GM19035 (cell line): ENCODE measurements around the gene SORT1.
"Not testable (repeated sequence)": the region's sequence is repeated elsewhere in the genome, so short reads cannot be mapped to it uniquely, and the experiment has no call there.

Experiments
- ATAC-seq: cut with Tn5 transposase; IDR thresholded peaks from one replicate; pipeline ENCODE4 v1.9.1; 2021; ENCODE audit not compliant: unreplicated experiment

Gene SORT1

DNA sequence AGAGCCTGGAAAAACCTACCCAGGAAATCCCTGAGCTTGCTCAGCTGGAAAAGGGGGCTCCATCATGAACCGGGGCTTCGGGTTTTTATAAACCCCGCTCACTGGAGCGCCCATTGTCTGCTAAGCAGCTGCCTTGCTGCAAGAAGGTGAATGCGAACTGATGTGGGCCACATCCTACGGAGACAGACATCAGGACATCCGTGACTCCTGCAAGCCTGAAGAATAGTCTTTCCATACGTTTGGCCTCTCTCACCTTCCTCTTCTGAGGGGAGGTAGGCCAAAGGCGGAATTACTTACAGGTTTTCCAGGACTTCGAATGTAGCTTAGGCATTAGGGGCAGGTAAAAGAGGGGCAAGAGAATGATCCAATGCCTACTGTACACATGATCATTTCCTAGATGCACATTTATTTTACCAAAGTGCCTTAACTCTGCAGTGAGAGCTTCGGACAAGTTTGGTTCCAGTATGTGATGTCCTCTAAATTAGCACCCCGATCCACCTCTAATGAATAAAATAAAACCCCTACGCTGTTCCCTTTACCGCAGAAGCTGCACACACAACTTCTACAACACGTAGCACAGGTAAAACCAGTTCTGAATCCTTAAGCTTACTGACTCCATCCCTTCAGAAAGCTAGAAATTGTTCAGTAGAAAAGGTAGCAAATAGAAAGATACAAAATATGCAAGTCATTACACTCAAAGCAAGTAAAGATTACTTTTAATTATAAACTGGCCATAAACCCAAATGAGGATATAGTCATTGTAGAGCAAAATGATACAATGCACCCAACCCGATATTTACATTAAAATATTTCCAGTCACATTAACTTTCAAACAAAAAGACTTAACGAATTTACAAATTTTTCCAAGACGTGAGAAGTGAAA lies 866 bp upstream of the SORT1 start:
- ATAC-seq = no peak

DNA sequence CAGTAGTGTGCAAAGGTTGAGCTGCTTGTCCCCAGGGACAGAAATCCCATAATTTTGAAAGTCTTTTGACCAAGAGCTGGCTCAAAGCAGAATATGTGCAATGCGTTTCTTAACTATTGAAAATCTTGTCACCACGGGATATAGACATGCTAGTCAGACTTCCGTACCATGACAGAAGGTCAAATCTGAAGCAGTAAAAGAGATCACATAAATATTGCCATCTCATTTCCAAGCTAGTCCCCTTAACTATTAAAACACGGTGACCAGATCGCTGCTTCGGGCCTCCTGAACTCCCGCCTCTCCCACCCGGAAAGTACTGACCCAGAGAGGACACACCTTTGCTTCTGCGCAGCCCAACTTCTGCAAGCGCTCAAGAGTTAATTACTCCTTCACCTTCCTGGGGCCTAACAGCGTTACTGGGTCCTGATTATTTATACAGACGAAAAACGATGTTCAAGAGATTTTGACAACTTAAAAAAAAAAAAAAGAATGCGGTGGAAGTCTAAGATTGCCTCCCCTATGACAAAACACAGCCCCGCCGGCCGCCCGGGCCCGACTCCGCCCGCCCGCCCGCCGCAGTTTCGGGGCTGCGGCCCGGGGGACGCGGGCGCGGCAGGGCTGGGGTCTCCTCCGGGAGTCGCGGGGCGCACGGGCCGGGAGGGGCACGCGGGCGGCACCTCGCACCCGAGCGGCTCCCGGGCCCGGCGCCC lies 692 bp downstream of the SORT1 start:
- peak; percentile 28 for ATAC-seq

DNA sequence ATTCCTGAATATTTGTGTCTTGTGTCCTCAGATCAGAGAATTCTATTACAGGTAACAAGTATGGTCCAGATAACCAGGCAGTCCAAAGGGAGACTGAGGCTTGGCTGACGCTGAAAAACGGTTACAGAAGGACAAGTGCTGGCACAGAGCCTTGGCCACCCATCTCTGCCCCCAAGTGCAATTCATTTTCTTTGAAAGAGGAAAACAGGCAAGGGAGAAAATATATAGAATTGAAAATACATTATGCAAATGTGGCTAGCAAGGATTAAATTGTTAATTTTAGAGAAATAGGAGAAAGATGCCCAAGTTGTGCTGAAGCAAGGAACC lies 1.2 kb downstream of the SORT1 start:
- ATAC-seq = no peak

DNA sequence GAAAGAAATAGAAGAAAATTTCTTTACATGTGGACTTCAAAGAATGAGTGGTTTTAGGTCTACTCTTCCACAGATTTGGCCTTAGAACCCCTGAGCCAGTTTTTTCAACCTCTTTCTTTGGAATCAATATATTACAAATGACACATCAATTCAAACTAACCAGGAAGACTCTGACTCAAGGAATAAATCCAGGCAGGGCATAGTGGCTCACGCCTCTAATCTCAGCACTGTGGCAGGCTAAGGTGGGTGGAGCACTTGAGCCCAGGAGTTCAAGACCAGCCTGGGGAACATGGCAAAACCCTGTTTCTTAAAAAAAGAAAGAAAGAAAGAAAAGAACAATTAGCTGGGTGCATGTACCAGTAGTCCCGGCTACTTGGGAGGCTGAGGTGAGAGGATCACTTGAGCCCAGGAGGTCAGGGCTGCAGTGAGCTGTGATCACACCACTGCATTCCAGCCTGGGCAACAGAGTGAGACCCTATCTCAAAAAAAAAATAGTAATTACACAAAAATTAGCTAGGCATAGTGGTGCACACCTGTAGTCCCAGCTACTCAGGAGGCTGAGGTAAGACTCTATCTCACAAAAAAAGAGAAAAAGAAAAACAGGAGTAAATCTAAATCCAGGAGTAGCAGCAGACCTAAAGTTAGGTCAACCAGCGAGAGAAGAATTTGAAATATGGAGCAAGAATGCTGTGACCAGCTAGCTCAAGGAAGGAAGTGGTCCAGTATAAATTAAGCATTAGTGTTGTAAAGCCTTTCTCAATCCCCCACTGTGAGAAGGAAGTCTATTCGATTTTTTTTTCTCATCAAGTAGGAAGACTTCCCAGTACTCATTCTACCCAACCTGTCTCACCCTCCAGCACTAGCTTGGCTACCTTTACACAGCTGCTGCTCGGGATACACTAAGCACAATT lies 1.9 kb downstream of the SORT1 start:
- ATAC-seq = no peak

DNA sequence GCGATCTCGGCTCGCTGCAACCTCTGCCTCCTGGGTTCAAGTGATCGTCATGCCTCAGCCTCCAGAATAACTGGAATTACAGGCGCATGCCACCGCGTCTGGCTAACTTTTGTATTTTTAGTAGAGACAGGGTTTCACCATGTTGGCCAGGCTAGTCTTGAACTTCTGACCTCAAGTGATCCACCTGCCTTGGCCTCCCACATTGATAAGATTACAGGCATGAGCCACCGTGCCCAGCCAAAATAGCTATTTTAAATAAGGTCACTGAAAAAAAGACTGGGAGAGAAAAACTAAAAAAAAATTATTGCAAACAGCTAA lies 2.5 kb downstream of the SORT1 start:
- not testable (repeated sequence) for ATAC-seq

DNA sequence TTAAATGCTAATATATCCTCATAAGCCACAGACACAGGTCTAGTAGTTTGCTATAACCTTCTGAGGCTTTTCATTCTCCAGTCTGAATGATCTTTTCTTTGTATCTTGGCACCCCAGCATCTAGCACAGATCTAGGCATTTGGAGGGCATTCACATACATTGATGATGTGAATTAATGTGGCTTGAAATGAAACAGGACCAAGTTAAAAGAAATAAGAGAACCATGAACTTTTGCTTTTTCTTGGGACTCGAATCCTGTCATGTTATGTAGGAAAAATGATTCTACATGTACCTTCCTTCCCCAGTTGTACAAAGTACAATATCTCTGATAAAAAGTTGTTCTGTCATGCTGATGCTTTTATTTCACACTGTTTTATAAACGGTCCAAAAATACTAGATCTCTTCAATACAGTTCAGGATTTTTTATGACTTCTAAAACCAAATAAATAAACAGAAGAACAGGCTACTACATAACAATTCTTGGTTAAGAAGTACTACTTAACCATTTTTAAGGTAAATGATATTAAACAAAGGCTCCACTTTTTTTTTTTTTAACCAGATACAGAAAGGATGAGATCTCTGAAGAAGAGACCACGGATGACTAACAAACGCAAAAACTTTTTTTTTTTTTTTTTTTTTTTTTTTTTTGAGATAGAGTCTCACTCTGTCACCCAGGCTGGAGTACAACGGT lies 3.0 kb downstream of the SORT1 start:
- no peak for ATAC-seq

DNA sequence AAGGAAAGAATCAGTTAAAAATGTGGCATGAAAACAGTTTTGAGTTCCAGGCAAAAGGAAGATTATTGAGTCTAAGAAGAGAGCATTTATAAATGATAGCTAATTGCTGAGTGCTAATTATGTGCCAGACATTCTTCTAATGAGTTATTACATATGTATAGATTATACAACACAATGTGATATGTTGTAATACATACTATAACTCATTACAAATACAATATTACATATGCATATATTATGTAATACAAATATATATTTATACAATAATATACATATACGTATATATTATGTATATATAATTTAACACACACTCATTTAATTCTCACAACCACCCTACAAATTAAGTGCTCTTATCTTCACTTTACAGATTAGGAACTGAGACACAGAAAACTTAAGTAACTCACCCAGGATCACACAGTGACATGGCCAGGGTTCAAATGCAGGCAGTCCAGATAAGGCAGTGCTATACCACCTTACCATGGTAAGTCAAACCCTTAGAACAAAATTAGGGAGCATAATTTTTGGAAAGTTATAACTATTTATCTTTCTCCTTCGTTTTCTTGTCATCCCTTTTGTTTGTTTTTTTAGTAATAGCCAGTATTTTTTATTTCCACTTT lies 4.0 kb downstream of the SORT1 start:
- no peak for ATAC-seq

DNA sequence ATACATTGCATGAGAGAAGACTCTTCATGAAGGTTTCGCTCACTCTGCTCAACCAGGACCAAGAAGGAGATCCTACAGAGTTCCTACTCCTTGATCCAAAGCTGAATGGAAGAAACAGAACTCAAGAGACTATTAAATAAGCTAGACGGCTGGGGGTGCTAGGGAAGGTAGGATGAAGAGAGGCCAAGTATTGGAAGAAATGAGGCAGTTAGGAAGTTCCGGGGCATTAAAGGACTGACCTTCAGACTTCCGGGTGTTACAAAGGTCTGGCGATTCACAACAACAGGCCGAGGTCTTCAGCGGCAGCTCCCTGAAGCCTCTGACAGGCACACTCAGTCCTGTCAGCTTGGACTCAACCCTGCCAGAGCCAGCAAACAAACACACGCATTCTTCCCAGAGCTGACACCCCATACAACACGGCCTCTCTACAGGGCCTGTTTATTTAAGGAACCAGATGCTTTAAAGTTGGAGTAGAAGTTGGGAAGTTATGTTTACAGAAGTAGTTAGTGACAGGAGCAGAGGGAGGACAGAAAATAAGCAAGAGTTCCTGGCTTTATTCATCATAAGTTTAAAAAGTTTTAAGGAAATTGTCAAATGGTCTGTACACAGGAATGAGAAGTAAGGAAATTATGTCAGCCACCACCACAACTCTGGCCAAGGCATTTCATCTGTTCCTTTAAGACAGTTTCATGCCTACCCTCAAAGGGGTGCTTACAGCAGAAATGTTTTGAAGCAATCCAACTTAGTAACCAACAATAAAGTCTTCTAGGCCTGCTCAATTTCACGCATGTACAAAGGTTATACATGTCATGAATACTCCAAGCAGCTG lies 4.7 kb downstream of the SORT1 start:
- no peak for ATAC-seq

DNA sequence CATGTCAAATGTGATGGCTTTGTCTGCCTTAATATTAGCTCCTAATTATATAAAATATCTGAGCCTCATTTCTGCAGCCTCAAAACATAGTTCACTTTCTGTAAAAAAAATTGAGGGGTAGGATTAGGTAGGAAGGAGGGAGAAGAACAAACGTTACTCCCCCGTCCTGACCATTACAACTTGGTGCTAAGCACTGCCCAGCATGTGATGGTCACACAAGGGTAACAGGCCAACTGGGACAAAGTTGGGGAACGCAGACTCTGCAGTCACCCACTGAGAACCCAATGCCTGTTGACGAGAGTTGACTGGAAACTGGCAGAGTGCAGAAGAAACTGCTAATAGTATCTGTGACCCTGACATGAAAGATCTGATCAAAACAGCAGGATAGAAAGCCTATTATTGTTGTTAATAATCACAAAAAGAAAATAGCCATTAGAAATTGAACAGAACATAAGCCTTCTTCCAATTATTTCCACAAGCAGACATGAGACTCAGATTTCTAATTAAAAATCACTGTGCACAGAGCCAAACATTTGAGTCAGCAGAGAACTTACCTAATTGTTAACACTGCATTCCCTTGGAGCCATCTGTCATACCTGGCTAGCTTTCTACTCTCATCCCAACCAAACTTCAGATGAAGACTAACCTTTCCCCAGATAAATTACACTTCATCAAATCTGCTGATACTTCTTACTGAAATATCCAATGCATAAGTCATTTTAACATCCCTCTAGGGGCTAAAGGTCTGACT lies 5.5 kb downstream of the SORT1 start:
- peak; percentile 25 for ATAC-seq

DNA sequence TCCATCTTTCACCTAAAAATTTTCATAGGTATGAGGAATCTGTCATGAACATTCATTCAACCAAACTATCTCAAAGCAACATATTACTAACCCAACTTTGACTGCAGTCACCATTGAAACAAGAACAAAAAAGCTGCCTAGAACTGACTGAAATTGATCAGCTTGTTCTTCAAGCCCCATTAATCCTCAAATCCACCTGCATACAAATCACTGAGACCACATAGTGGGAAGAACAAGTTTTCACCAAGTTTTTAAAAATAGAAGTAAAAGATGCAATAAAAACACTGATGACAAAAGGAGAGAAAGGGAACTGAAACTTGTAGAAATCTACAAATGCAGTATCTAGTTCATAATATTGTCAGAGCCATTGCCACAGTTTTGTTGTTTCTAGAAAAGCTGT lies 6.1 kb downstream of the SORT1 start:
- peak; percentile 73 for ATAC-seq

DNA sequence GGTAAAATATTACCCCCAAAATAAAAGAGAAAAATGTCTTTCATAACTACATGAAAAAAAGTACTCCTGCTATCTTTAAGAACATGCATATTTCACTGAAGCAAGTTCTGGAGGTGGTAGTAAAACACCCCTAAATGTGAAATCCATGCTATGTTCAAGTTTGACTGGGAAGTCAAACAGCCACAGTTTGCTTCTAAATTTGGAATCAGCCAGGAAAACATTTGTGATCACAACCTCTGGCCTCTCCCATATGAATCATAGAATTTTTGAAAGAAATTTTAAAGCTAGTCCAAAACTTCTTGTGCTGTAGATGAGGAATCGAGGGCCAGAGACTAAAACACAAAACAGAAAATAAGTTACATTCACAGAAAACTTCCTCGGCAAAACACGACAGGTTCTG lies 6.6 kb downstream of the SORT1 start:
- no peak for ATAC-seq

DNA sequence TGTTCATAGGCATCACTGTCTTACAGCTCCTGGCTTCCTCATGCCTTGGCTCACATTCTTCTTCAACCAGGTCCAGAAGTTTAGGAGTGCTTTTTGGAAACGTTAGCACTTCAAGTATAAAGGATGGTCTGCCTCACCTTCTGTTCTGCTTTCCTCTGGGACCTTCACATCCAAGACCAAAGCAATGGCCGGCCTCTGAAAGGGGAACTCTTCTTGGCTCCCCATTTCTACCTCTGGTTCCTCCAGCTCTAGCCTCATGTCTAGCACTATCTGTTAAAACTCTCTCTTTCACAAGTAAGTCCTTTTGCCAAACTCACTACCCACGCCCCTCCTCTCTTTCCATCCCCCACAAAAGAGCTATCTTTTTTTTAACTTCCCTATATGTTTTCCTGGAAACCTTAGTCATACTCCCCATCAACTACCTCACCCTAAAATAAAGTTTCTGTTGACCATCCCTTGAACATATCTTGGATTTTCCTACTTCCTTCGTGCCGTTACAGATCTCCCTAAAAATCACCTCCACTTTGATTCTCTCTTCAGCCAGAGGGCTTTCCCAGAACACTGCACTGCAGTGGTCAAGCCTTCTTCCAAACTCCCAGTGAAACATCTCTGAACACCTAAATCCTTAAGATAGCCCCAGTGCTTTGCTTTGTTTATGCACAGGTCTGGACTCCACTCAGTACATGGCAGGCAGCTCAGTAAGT lies 7.9 kb downstream of the SORT1 start:
- no peak for ATAC-seq

DNA sequence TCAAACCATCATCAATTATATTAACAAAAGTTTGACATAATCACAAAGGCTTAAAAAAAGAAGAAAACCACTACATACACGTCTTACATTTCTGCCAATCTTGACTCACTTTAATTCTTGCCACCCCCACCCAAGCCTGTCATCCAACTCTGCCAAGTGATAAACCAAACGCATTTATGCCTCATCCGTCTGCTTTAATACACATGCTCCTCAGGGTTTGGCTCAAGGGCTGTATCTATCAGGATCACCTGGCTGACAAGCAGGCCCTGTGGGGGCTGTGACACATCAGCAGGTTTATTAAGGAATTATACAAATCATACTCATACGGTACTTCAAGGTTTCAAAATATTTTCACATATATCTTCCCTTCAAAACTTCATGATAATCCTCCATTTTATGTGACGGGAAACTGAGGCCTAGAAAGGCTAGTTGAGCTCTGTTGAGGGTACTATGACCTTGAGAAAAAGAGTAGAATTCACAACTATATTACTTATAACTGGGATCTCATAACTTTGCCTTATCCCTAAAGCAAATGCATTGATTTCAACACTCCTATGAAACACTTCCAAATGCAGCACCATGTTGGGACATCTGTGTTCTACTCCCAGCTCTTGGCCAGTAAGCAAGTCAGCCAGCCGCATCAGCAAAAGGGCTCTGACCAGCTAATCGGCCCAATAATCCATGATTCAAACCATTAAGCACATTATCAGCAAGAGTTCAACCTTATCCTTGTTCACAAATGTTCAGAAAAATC lies 8.7 kb downstream of the SORT1 start:
- ATAC-seq = no peak

DNA sequence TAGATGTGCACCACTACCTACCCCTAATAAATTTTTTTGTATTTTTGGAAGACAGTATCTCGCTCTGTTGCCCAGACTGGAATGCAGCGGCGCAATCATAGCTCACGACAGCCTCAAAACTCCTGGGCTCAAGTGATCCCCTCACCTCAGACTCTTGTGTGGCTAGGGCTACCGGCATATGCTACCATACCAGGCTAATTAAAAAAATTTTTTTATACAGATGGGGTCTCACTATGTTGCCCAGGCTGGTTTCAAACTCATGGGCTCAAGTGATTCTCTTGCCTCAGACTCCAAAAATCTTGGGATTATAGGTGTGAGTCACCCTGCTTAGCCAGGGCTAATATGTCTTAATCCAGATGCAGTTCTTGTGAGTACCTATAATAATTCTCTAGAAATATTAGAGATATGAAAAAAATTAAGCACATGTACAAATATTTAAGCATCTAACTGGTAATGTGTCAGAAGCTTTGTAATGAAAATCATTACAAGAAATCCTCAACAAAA lies 9.5 kb downstream of the SORT1 start:
- ATAC-seq = no peak

DNA sequence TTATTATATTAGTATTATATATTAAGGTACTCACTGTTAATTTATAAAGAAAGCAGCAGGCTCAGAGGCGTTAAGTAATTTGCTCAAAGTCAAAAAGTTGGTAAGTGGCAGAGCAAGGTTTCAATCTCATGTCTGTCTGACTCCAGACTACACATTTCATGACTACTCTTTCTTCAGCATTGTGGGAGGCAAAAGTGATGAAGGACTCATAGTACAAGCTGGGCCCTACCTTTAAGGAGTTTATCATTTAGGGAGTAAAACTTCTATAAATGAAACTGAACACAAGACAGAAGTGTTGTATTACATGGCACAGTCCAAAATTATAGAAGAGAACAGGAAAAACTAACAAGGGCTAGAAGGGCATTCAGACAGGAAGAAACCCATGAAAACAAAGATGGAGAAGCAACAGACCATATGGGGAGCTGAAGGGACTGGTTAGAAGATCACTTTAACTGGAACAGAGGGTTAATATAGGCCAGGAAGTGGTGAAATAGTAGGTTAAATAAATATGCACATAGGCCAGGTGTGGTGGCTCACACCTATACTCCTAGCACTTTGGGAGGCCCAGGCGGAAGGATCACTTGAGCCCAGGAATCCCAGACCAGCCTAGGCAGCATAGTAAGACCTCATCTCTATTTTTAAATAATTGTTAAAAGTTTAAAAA lies 11.5 kb downstream of the SORT1 start:
- no peak for ATAC-seq

DNA sequence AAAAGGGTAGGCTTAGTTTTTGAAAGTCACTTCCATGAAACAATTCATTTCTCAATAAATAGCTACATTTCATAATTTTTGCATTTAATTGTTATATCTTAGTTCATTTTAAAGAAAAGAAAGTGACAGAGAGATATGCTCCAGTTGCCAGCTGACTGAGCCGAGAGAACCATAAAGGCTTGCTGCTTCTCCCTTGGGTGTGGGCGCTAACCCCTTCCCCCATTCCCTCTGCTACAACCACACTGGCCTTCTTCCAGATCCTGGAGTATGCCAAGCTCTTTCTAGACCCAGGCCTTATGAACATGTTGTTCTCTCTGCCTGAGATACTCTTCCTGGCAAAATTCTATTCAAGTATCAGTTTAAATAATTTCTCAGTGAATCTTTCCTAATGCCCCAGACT lies 12.3 kb downstream of the SORT1 start:
- ATAC-seq = no peak

DNA sequence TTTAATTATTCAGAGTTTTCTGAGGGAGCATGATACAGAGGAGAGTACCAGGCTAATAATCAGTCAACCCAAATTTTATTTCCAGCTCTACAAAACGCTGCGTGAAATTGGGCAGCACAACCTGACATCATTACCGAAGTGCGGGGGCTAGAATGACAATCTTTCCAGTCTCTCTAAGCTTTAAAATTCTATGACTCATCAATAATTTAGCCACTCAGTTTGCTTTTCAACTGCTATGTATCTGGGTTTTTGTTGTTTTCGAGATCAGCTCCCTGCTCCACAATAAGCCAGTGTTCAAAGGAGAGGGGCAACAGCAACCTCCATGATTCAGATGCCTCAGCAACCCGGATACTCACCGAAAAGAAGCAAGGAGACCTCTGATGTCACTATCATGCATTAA lies 13.9 kb downstream of the SORT1 start:
- ATAC-seq = no peak
